Prostate gland (tissue), 2 donors: ENCODE measurements around the gene CPLX4. TPM values are rescaled to one million over a fixed set of nuclear protein-coding genes. Genes with fewer than 3 reads are reported as not detected.

Source experiments
- DNase-seq: peaks from one replicate; pipeline ENCODE4 v3.0.0-alpha.2; 2019; ENCODE audit warnings: low spot score
- H3K27ac ChIP-seq, 2 donors: fragments of 200-600 bp; sonication (generic); 2 replicates each; pipeline ENCODE4 v1.5.1; 2017 to 2019
- H3K27me3 ChIP-seq: fragments of 200-600 bp; sonication (generic); replicated peaks from 2 replicates; pipeline ENCODE4 v1.5.1; 2019; ENCODE audit not compliant: insufficient read depth
- H3K36me3 ChIP-seq, 2 donors: fragments of 200-600 bp; sonication (generic); 1 replicate in 1 of 2; 2 replicates in 1 of 2; pipeline versions ENCODE4 v1.5.1 to v1.8.1; 2017 to 2019
- H3K4me1 ChIP-seq: fragments of 200-600 bp; sonication (generic); replicated peaks from 2 replicates; pipeline ENCODE4 v1.5.1; 2019
- H3K4me3 ChIP-seq, 2 donors: fragments of 200-600 bp; sonication (generic); 2 replicates each; pipeline ENCODE4 v1.5.1; 2017 to 2019
- H3K9me3 ChIP-seq: fragments of 200-600 bp; sonication (generic); 2 replicates; pipeline ENCODE4 v1.5.1; 2017
- POLR2A ChIP-seq: fragments of 450-650 bp; IDR thresholded peaks from one replicate; pipeline ENCODE4 v1.6.1; 2016; ENCODE audit warnings: antibody characterized with exemption, mild to moderate bottlenecking
- POLR2AphosphoS5 ChIP-seq: sonication (generic); formaldehyde crosslinking; IDR thresholded peaks from one replicate; pipeline ENCODE4 v1.6.1; 2017; ENCODE audit warnings: antibody characterized with exemption
- WGBS: methylation state at CpG from one replicate; pipeline ENCODE4 v1.1.5; 2018; 5-methylcytosine and 5-hydroxymethylcytosine counted together
- intact Hi-C: fragments of 100-400 bp; cut with DNase I; formaldehyde crosslinking; loops from one replicate; pipeline ENCODE4 v1.14.2; 2022
- total RNA-seq, 2 donors: library from RNA; depleted of rRNA; stranded (reverse); fragments of >200 nt; gene quantifications; one replicate each; pipeline ENCODE4 v1.1.0, GENCODE V29; 2016
- TF ChIP-seq, protein P1 (sequence below), 4 experiments: fragments of 200-600 bp in 2 of 4; fragments of 450-650 bp in 2 of 4; sonication (generic) in 2 of 4; IDR thresholded peaks; 1 replicate in 3 of 4; 2 replicates in 1 of 4; pipeline ENCODE4 v1.5.1; 2016 to 2019; ENCODE audit warnings: antibody characterized with exemption in 4 of 4, mild to moderate bottlenecking in 2 of 4, moderate library complexity in 2 of 4

CPLX4 gene
- total RNA-seq, 2 donors from 2014 or later, result not detected

- H3K27ac ChIP-seq, result no peak overlapping the region
- TF ChIP-seq, protein P1, sequence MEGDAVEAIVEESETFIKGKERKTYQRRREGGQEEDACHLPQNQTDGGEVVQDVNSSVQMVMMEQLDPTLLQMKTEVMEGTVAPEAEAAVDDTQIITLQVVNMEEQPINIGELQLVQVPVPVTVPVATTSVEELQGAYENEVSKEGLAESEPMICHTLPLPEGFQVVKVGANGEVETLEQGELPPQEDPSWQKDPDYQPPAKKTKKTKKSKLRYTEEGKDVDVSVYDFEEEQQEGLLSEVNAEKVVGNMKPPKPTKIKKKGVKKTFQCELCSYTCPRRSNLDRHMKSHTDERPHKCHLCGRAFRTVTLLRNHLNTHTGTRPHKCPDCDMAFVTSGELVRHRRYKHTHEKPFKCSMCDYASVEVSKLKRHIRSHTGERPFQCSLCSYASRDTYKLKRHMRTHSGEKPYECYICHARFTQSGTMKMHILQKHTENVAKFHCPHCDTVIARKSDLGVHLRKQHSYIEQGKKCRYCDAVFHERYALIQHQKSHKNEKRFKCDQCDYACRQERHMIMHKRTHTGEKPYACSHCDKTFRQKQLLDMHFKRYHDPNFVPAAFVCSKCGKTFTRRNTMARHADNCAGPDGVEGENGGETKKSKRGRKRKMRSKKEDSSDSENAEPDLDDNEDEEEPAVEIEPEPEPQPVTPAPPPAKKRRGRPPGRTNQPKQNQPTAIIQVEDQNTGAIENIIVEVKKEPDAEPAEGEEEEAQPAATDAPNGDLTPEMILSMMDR (IDR thresholded peaks at IDR 0.05), result no peak
- TF ChIP-seq POLR2A (no peak), POLR2AphosphoS5 (no peak)
- no peaks in the 10 kb centered on the region for H3K27me3 ChIP-seq
- intact Hi-C loops, result no loop called here
- no peaks in the 10 kb centered on the region for H3K4me1 ChIP-seq
- no peaks in the 10 kb centered on the region for H3K9me3 ChIP-seq
- WGBS, result 84% methylated on average over 7 of the region's 7 CpGs
- DNase-seq, result no peak
- no peak overlapping the region for H3K4me3 ChIP-seq
- no peaks in the 10 kb centered on the region for H3K36me3 ChIP-seq
These were observed 6.8 kb downstream of the CPLX4 start for GRCh38 chr18:59311631-59312030.

- no peak for DNase-seq
- Histone ChIP-seq H3K9me3 (no peaks in the 10 kb centered on the region), H3K27ac (no peak overlapping the region), H3K4me1 (no peaks in the 10 kb centered on the region), H3K4me3 (peak overlapping the region in 1 of 2 donors; percentile 18), H3K36me3 (no peaks in the 10 kb centered on the region), H3K27me3 (no peaks in the 10 kb centered on the region)
- intact Hi-C loops, result loop anchor here (2.0 kb wide), 1 partner anchor 94 kb away; no protein-coding TSS in a partner anchor
- WGBS, result 11% methylated on average over 5 of the region's 5 CpGs
- TF ChIP-seq, protein P1 (IDR thresholded peaks at IDR 0.05), result no peak
- TF ChIP-seq POLR2A (no peak), POLR2AphosphoS5 (no peak)
These were observed 9.6 kb downstream of the CPLX4 start for GRCh38 chr18:59308938-59309260.

GRCh38 chr18:59308248-59308937 lies 10.1 kb downstream of the CPLX4 start:
- Histone ChIP-seq H3K4me1 (no peaks in the 10 kb centered on the region), H3K27ac (no peak overlapping the region), H3K36me3 (no peaks in the 10 kb centered on the region), H3K9me3 (no peaks in the 10 kb centered on the region), H3K4me3 (peak overlapping the region in 1 of 2 donors; percentile 18), H3K27me3 (no peaks in the 10 kb centered on the region)
- WGBS, result 4% methylated on average over 46 of the region's 46 CpGs
- TF ChIP-seq POLR2AphosphoS5, result peak; percentile 8
- TF ChIP-seq, protein P1 (IDR thresholded peaks at IDR 0.05), result peak; percentile 47 to 80 (median 75)
- no peak for TF ChIP-seq POLR2A
- intact Hi-C loops, result loop anchor here (2.0 kb wide), 1 partner anchor 94 kb away; no protein-coding TSS in a partner anchor
- DNase-seq, result peak; percentile 55

GRCh38 chr18:59306640-59307039 lies 11.8 kb downstream of the CPLX4 start:
- no peak for DNase-seq
- intact Hi-C loops, result no loop called here
- H3K27ac ChIP-seq, result no peak overlapping the region

More at GRCh38 chr18:59306640-59307039, 11.8 kb downstream of the CPLX4 start:
- no peaks in the 10 kb centered on the region for H3K27me3 ChIP-seq
- no peaks in the 10 kb centered on the region for H3K9me3 ChIP-seq
- WGBS, result 91% methylated on average over 6 of the region's 6 CpGs
- no peaks in the 10 kb centered on the region for H3K4me1 ChIP-seq
- no peaks in the 10 kb centered on the region for H3K36me3 ChIP-seq
- H3K4me3 ChIP-seq, result no peak overlapping the region
- TF ChIP-seq POLR2AphosphoS5 (no peak), POLR2A (no peak)
- TF ChIP-seq, protein P1 (IDR thresholded peaks at IDR 0.05), result no peak
